Ramos (cell line): ENCODE measurements around the gene MYO1F.

Experiments used
- in situ Hi-C: fragments of 300-500 bp; cut with MboI; formaldehyde crosslinking; loops from one replicate; pipeline ENCODE4 v1.14.3; 2022; ENCODE audit warnings: low sequenced_read_pairs; ENCODE audit not compliant: unreplicated experiment

Gene MYO1F

DNA sequence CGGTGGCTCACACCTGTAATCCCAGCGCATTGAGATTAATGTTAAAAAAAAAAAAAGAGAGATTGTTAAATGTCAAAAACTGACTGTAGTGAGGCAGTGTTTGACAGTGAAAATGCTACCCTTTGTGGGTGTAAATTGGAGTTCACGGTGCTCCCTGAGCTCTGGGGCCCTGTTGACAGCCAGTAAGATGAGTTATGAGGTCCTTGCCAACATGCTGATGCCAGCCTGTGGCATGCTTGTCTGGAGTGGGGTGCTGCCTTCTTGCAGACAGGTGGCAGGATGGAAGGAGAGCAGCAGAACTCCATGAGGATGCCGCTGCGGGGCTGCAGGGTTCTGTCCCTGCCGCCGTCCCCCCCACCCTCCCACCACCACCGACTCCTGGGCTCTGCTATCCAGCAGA, 100.7 kb downstream of the MYO1F start:
- in situ Hi-C loops, result no loop called here

DNA sequence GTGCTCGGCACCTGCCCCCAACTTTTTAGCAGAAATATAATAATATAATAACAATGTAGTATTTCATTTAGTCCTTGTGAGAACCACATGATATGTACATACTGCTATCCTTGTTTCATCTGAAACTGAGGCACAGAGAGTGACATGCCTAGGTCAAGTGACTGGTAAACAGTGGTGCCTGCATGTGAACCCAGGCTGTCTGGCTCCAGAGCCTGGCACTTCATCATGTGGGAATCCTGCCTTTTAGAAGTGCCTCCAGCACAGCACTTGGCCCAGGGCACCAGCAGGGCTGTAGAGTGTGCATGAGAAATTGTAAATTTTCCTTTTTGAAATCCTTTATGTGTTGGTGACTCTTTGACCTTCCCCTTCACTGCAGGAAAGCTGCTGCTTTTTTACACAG, 102.2 kb downstream of the MYO1F start:
- in situ Hi-C loops, result no loop called here

DNA sequence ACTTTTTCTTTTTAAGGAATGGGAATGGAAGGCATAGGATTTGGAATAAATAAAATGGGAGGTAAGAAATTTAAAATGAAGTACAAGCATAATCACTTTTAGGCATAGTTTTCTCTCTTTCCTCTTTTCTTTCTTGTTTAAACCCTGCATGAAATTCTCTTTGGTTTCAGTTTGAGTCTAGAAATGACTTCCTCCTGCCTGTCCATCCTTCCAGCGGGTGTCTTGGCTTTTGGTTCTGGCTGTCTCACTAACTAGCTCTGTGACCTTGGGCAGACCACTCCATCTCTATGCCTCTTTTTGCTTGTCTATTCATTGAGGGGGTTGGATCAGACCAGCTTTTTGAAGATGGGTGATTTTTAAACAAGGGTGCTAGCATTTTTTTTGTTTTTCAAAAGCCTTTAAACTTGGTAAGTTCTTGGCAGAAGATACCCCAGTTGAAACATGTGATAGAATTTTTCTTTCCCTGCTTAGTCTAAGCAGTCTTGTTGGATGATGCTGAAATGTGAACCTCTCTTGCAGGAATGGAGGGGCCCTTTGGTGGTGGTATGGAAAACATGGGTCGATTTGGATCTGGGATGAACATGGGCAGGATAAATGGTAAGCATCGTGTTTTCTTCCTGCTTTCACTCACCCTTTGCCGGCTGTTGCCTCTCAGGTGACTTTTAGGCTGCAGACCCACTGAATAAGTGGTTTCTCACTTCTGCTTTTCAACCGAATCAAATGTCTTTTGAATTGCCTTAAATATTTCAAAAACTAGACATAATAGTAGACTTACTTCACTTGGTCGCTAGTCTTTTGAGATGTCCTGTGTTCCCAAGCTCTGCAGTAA, 103.4 kb downstream of the MYO1F start:
- in situ Hi-C loops, result no loop called here
